Fibroblast of mammary gland (primary cell): ENCODE results near the gene PLCD1.
"Not testable (repeated sequence)": the region's sequence is repeated elsewhere in the genome, so short reads cannot be mapped to it uniquely, and the experiment has no call there.

Source experiments
- DNase-seq: peaks from one replicate; pipeline ENCODE4 v3.0.0-alpha.2; 2010; ENCODE audit warnings: low read depth
- H3K4me3 ChIP-seq: 2 replicates; pipeline ENCODE4 v1.5.1; 2011; ENCODE audit warnings: low read depth, mild to moderate bottlenecking, low read length, moderate library complexity; ENCODE audit not compliant: control insufficient read depth
- TF ChIP-seq, protein P1 (sequence below): conservative IDR thresholded peaks from 2 replicates; pipeline ENCODE4 v1.5.1; 2011; ENCODE audit warnings: low read depth, low read length, inconsistent platforms; ENCODE audit not compliant: control insufficient read depth, insufficient read depth

PLCD1 gene

DNA sequence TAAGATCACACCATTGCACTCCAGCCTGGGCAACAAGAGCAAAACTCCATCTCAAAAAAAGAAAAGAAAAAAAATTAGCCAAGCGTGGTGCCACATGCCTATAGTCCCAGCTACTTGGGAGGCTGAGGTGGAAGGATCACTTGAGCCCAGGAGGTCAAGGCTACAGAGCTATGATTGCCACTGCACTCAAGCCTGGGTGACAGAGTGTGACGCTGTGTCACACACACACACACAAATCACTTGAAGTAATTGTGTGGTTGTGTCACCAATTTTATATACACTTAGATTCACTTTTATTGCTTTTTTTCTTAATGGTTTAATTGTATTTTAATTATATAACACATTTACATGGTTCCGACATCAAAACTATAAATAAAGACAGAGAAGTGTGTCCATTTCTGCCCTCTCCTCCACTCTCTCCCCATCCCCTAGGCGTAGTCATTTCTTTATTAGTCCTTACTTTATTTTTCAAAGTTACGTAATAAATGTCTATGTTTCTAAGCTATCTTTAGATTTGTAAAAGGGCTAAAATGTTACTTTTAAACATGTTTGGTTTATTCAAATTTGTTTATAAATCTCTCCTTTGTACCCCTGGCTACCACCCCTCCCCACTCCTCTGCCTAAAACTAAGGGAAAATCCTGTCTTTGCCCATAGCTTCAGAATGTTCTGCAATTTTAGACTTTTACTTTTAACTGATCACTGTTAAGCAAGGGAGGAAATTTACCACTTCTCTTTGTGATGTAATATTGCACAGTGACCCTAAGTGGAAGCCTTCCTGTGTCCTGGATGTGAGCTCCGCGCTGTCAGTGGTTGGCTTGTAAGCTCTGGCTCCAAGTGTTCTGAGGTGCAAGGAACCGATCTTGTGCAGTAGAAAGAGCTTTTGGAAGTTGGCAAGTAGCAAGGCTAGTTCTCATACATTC is 49.6 kb downstream of the PLCD1 start:
- H3K4me3 ChIP-seq, result no peak overlapping the region
- TF ChIP-seq, protein P1, sequence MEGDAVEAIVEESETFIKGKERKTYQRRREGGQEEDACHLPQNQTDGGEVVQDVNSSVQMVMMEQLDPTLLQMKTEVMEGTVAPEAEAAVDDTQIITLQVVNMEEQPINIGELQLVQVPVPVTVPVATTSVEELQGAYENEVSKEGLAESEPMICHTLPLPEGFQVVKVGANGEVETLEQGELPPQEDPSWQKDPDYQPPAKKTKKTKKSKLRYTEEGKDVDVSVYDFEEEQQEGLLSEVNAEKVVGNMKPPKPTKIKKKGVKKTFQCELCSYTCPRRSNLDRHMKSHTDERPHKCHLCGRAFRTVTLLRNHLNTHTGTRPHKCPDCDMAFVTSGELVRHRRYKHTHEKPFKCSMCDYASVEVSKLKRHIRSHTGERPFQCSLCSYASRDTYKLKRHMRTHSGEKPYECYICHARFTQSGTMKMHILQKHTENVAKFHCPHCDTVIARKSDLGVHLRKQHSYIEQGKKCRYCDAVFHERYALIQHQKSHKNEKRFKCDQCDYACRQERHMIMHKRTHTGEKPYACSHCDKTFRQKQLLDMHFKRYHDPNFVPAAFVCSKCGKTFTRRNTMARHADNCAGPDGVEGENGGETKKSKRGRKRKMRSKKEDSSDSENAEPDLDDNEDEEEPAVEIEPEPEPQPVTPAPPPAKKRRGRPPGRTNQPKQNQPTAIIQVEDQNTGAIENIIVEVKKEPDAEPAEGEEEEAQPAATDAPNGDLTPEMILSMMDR, result no peak
- DNase-seq, result no peak

DNA sequence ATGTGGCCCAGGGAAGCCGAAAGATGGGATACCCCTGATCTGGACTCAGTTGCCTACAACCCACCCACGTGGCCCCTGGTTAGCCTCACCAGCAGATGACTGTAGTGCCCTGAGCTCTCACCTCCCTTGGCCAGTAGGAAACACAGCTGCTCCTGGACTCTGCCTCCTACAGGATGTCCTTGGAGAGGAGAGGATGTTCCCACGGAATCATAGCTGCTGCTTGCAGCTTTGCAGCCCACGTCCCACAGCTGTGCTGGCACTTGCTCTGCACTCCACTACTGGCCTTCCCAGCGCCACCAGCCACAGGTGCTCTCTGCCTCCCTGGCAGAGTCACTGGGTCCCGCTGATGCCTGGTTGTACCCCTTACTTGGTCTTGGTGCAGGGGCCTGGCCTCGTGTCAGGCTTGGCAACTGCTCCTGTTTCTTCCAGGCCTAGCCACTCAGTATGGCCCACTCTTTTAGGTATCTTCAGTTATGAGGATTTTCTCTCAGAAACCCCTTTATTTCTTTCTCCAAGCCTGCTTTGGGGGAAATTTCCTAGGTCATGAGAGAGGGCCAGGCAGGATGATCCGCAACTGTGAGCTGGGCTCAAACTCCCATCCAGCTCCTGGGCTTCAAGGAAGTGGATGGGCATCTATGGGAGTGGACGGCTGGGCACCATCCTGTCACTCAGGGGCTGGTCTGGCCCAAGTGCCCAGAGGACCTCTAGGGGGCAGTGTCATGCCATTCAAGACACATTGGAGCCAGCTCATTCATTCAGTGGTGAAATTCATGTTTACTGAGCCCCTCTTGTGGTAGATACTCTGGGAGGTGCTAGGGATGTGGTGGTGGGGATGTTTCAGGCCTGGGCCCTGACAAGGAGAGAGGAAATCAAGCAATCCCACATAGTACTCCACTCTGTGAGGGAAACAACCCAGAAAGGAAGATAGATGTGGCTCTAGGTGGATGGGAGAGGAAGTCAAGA is 55.0 kb downstream of the PLCD1 start:
- TF ChIP-seq, protein P1, result peak; percentile 80
- H3K4me3 ChIP-seq, result no peak overlapping the region
- DNase-seq, result peak; percentile 66

DNA sequence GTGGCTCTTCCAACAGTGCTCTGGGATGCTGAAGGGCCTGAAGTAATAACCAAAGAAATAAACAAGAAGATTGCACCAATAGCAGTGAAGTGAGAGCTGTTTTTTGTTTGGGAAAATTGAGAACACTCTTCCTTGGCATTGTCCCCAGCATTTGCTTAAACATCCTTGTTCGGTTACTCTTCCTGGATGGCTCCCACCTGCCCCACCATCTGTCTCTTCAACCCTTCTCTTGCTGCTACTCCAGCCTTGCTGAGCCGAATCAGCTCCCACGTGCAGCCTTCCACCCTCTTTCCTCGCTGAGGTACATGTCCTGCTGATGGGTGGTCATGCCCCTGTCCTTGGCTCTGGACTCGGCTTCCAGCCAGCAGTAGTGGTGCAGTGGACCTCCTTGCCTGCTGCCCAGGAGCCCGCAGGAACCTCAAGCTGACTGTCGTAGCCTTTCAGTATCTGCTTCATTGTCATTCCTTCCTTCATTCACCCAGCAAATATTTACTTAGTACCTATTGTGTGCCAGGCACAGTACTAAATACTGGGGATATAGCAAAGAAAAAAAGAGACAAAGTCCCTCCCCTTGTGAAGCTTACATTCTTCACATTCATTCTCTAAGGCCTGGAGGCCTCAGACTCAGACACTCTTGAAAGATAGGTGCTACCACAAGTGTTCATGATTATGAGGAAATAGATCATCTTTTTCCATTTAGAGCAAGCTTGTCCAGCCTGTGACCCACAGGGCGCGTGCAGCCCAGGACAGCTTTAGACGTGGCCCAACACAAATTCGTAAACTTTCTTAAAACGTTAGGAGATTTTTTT is 56.0 kb downstream of the PLCD1 start:
- DNase-seq, result no peak
- H3K4me3 ChIP-seq, result no peak overlapping the region
- TF ChIP-seq, protein P1, result no peak

DNA sequence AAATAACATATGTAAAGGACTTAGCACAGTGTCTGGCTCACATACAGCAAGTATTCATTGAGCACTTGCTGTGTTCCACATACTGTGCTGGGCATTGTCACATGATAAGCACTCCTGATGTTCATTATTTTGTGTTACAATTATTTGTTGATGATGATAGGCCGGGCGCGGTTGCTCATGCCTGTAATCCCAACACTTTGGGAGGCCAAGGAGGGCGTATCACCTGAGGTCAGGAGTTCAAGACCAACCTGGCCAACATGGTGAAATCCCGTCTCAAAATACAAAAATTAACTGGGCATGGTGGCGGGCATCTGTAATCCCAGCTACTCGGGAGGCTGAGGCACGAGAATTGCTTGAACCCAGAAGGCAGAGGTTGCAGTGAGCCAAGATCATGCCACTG is 57.4 kb downstream of the PLCD1 start:
- not testable (repeated sequence) for DNase-seq

DNA sequence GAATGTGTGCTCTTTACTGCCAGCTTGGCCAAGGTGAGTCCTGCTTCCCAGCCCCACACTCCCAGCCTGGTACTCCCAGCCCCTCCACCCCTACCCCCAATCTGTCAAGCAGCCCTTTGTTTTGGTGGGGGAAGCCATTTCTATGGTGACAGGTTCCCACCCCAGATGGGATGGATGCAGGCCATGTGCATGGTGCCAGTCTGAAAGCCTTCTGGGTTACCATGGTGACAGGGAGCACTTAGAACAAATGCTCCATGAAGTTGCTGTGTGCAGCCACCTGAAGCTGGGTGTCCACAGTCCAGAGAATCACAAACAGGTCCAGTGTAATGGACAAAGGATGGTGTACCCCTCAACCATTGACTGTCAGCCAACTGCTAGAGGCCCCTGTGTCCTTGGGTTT is 58.0 kb downstream of the PLCD1 start:
- TF ChIP-seq, protein P1, result no peak
- H3K4me3 ChIP-seq, result no peak overlapping the region
- DNase-seq, result no peak

More for the DNA sequence above, 57.4 kb downstream of the PLCD1 start:
- H3K4me3 ChIP-seq, result not testable (repeated sequence)

DNA sequence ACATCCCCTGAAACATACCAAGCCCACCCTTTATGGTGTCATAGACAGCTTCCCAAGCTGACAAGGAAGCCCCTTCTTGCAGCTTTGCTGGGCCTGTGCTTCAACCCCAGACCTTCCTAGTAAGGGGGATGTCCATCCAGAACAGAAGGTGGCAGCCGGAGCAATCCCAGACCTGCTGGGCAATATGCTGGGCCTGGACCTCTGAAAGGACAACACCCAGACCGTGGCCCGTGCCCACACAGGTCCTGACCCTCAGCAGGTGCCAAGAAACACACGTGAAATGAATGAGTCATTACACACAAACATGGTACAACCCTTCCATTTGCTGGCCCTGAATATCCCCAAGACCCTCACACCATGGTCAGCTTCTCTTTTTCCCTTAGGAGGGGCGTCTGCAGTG is 58.6 kb downstream of the PLCD1 start:
- TF ChIP-seq, protein P1, result no peak
- DNase-seq, result peak; percentile 9
- H3K4me3 ChIP-seq, result no peak overlapping the region
